Osteocyte (in vitro differentiated cells): Measurements from ENCODE around the gene LRRC23. TPM values are rescaled to one million over a fixed set of nuclear protein-coding genes. Genes with fewer than 3 reads are reported as not detected.
"Not testable (repeated sequence)": the region's sequence is repeated elsewhere in the genome, so short reads cannot be mapped to it uniquely, and the experiment has no call there.

Source experiments
- DNase-seq: peaks from one replicate; pipeline ENCODE4 v3.0.0; 2021; ENCODE audit warnings: mixed read lengths; ENCODE audit not compliant: unreplicated experiment; ENCODE audit errors: extremely low spot score
- H3K27ac Mint-ChIP-seq: one replicate; pipeline ENCODE4 v1.8.0; 2021; ENCODE audit warnings: mild to moderate bottlenecking, mixed read lengths; ENCODE audit not compliant: unreplicated experiment
- H3K27me3 Mint-ChIP-seq: one replicate; pipeline ENCODE4 v1.8.0; 2021; ENCODE audit warnings: mixed read lengths; ENCODE audit not compliant: unreplicated experiment
- H3K36me3 Mint-ChIP-seq: one replicate; pipeline ENCODE4 v1.8.0; 2021; ENCODE audit warnings: mixed read lengths; ENCODE audit not compliant: unreplicated experiment
- H3K4me1 Mint-ChIP-seq: one replicate; pipeline ENCODE4 v1.8.0; 2021; ENCODE audit warnings: mixed read lengths; ENCODE audit not compliant: unreplicated experiment
- H3K4me3 Mint-ChIP-seq: one replicate; pipeline ENCODE4 v1.8.0; 2021; ENCODE audit warnings: mild to moderate bottlenecking, moderate library complexity, mixed read lengths; ENCODE audit not compliant: unreplicated experiment
- H3K9me3 Mint-ChIP-seq: one replicate; pipeline ENCODE4 v1.8.0; 2021; ENCODE audit warnings: mixed read lengths; ENCODE audit not compliant: unreplicated experiment
- total RNA-seq: library from RNA; stranded (reverse); gene quantifications from 2 replicates; pipeline ENCODE4 v1.2.1, GENCODE V29; 2021
- TF ChIP-seq, protein P1 (sequence below): fragments of 200-600 bp; sonication (generic); IDR thresholded peaks from 2 replicates; pipeline ENCODE4 v1.5.0; 2021; ENCODE audit warnings: antibody characterized with exemption, mild to moderate bottlenecking, moderate library complexity

Gene LRRC23
- total RNA-seq, 1 donor from 2014 or later, result 11.3 TPM

DNA sequence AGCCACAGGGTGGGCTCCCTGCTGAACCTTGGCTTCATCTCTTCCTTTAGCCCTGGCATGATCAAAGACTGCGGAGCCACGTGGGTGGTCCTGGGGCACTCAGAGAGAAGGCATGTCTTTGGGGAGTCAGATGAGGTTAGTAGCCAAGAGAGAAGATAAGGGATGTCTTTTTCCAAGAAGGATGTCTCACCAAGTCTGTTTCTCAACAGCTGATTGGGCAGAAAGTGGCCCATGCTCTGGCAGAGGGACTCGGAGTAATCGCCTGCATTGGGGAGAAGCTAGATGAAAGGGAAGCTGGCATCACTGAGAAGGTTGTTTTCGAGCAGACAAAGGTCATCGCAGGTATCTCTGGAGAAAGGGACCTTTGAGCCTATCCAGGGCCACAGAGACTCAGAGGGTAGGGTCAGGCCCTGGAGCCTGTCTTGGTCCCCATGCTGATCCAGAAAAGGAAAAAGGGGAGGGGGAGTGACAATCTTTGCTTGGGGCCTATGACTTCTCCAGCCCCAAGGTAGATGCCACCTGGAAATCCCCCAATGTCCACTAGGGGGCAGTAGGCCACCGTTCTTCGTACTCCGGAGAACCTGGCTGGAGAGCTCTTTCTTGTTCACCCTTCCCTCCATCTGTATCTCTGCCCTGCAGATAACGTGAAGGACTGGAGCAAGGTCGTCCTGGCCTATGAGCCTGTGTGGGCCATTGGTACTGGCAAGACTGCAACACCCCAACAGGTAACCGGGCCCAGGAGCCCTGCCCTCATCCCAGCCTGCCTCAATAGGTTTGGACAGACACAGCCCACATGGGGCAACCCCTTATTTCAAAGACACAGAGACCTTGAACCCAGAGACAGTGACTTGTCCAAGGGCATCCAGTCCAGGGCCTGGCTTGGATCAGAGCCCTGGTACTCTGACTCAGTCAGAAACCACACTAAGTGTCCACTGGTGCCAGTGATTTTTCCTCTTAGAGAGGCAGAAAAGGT, 35.3 kb upstream of the LRRC23 start:
- Mint-ChIP-seq H3K27ac (peak overlapping the region; percentile 85), H3K4me3 (peak overlapping the region; percentile 91), H3K27me3 (no peaks in the 10 kb centered on the region), H3K4me1 (peaks cover 53% of the 10 kb centered on the region), H3K9me3 (no peaks in the 10 kb centered on the region), H3K36me3 (peaks cover 28% of the 10 kb centered on the region)
- TF ChIP-seq, protein P1, sequence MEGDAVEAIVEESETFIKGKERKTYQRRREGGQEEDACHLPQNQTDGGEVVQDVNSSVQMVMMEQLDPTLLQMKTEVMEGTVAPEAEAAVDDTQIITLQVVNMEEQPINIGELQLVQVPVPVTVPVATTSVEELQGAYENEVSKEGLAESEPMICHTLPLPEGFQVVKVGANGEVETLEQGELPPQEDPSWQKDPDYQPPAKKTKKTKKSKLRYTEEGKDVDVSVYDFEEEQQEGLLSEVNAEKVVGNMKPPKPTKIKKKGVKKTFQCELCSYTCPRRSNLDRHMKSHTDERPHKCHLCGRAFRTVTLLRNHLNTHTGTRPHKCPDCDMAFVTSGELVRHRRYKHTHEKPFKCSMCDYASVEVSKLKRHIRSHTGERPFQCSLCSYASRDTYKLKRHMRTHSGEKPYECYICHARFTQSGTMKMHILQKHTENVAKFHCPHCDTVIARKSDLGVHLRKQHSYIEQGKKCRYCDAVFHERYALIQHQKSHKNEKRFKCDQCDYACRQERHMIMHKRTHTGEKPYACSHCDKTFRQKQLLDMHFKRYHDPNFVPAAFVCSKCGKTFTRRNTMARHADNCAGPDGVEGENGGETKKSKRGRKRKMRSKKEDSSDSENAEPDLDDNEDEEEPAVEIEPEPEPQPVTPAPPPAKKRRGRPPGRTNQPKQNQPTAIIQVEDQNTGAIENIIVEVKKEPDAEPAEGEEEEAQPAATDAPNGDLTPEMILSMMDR, result peak; percentile 88
- DNase-seq, result peak; percentile 93

DNA sequence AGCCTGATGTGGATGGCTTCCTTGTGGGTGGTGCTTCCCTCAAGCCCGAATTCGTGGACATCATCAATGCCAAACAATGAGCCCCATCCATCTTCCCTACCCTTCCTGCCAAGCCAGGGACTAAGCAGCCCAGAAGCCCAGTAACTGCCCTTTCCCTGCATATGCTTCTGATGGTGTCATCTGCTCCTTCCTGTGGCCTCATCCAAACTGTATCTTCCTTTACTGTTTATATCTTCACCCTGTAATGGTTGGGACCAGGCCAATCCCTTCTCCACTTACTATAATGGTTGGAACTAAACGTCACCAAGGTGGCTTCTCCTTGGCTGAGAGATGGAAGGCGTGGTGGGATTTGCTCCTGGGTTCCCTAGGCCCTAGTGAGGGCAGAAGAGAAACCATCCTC, 34.3 kb upstream of the LRRC23 start:
- H3K4me1 Mint-ChIP-seq, result peaks cover 53% of the 10 kb centered on the region
- H3K36me3 Mint-ChIP-seq, result peaks cover 20% of the 10 kb centered on the region
- H3K4me3 Mint-ChIP-seq, result peak overlapping the region; percentile 4
- peak overlapping the region; percentile 9 for H3K27ac Mint-ChIP-seq
- H3K9me3 Mint-ChIP-seq, H3K27me3 Mint-ChIP-seq, DNase-seq: not testable (repeated sequence)

DNA sequence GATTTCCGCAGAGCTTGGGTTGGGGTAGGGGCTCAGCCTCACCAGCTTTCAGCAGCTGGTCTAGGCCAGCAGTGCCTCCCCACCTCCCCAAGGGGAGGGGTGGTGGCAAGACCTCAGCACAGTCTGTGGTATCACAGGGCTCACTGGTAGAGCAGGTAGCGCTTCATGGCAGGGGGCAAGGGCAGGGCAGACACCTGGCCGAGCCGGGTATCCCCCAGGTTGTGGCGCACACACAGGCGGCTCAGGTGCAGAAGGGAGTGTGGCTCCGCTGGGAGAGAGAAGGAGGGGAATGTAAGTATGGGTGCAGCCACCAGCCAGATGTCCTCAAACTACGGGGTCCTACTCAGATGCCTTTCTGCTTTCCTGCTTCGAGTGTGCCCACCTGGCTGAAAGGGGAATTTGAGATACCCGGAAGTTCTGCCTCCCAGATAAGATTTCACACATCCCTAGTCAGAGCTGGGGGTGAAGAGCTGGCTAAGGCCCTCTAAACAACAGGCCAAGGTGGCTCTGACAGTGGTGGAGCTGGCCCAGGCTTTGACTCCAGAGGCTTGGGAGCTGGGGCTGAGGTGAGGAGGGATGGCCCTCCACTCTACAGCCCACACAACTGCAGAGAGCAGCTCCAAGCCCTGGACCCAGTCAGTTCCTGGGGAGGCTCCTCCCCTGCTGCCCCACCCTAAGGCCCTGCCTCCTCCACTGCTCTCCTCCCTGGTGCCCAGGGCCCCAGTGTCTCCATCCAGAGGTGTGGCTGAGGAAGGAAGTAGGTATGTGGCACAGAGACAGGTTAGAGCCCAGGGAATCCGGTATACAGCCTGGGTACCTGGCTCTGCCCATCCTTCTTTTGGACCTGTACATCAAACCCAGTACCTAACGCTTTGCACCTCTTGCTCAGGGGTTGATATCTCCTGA, 33.3 kb upstream of the LRRC23 start:
- TF ChIP-seq, protein P1, result no peak
- Mint-ChIP-seq H3K4me3 (peak overlapping the region; percentile 86), H3K9me3 (no peaks in the 10 kb centered on the region), H3K27ac (peak overlapping the region; percentile 79), H3K27me3 (no peaks in the 10 kb centered on the region), H3K36me3 (peaks cover 23% of the 10 kb centered on the region), H3K4me1 (peaks cover 52% of the 10 kb centered on the region)
- DNase-seq, result no peak

DNA sequence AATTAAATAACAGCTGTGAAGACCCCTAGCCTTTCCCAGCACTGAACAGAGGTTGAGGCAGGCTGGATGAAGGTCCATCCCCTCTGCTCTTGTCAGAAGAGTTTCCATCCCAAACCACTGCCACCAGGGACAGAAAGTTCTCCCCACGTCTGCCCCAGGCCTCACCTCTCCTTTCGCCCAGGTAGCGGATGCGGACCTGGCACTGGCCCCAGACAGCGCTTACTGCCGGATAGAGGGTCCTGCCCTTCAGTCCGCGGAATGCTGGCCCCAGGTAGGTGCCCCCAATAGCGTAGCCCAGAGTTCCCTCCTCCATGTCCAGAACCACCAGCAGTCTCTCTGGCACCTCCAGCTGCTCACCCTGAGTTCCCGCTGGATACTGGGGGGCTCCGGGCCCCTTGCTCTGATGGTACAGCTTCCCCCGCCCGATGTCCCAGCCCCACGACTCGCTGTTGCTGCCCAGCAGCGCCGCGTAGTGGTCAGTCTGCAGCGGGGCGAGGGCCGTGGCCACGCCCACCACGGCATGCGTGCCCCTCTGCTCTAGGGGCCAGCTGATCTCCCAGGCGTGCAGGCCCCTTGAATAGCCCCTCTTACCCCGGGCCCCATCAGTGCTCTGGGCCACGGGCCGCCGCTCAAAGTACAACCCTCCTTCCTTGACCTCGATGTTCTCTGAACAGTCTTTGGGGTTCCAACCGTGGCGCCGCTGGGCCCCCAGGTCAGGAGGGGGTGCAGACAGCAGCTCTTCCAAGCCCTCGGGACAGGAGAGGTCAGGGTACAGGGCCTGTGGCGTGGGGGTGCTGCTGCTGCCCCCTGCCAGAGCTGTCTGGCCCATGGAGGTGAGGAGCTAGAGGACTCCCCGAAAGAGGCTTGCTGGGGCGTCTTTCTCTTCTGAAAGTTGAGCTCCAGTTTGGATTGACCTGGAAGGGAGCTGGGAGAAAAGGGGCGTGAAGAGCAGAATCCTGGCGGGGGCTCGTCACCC, 32.3 kb upstream of the LRRC23 start:
- H3K4me1 Mint-ChIP-seq, result peaks cover 44% of the 10 kb centered on the region
- TF ChIP-seq, protein P1, result peak; percentile 97
- H3K4me3 Mint-ChIP-seq, result peak overlapping the region; percentile 86
- H3K27me3 Mint-ChIP-seq, result no peaks in the 10 kb centered on the region
- DNase-seq, result peak; percentile 95
- peaks cover 25% of the 10 kb centered on the region for H3K36me3 Mint-ChIP-seq
- H3K27ac Mint-ChIP-seq, result peak overlapping the region; percentile 79
- no peaks in the 10 kb centered on the region for H3K9me3 Mint-ChIP-seq
